Neural cell (in vitro differentiated cells): Measurements from ENCODE around the gene MUC3A.

Experiments
- EZH2 ChIP-seq: fragments of 200-600, 300-800 bp; shearing (Covaris generic), sonication (generic); IDR thresholded peaks from 2 replicates; pipeline ENCODE4 v1.6.1; 2014; ENCODE audit warnings: antibody characterized with exemption, low read length, borderline replicate concordance, mild to moderate bottlenecking; ENCODE audit not compliant: insufficient read depth, poor library complexity, severe bottlenecking
- MXI1 ChIP-seq: fragments of 450-650 bp; conservative IDR thresholded peaks from 2 replicates; pipeline ENCODE4 v1.6.1; 2014; ENCODE audit warnings: antibody characterized with exemption, mild to moderate bottlenecking; ENCODE audit not compliant: poor library complexity, severe bottlenecking
- POLR2AphosphoS5 ChIP-seq: IDR thresholded peaks from 2 replicates; pipeline ENCODE4 v1.6.1; 2012
- RAD21 ChIP-seq: fragments of 450-650 bp; conservative IDR thresholded peaks from 2 replicates; pipeline ENCODE4 v1.6.1; 2014; ENCODE audit warnings: antibody characterized with exemption, mild to moderate bottlenecking, moderate library complexity
- SMC3 ChIP-seq: fragments of 450-650 bp; conservative IDR thresholded peaks from 2 replicates; pipeline ENCODE4 v1.6.1; 2014; ENCODE audit warnings: antibody characterized with exemption, mild to moderate bottlenecking, moderate library complexity; ENCODE audit not compliant: poor library complexity
- TAF1 ChIP-seq: IDR thresholded peaks from 2 replicates; pipeline ENCODE4 v1.6.1; 2012; ENCODE audit warnings: low read depth
- TF ChIP-seq, protein P1 (sequence below): fragments of 450-650 bp; IDR thresholded peaks from 2 replicates; pipeline ENCODE4 v1.5.1; 2014; ENCODE audit warnings: antibody characterized with exemption, mild to moderate bottlenecking, moderate library complexity; ENCODE audit not compliant: poor library complexity, severe bottlenecking

DNA sequence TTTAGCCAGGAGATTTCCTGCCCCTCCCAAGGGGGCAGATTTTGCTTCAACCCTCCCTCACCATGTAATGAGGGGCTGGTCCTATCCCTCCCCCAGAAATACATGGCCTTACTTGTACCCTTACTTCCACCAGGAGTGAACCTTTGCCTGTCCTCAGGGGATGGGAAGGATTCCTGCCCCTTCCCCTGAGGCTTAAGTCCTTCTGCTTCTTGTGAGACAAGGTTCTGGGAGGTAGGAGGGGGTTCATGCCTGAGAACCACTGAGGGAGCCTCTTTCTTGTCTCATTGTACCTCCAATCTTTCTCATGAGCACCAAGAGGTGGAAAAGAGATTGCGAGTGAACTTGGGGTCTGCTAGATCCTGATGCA lies 19.5 kb upstream of the MUC3A start:
- no peak for TF ChIP-seq TAF1
- TF ChIP-seq, protein P1, sequence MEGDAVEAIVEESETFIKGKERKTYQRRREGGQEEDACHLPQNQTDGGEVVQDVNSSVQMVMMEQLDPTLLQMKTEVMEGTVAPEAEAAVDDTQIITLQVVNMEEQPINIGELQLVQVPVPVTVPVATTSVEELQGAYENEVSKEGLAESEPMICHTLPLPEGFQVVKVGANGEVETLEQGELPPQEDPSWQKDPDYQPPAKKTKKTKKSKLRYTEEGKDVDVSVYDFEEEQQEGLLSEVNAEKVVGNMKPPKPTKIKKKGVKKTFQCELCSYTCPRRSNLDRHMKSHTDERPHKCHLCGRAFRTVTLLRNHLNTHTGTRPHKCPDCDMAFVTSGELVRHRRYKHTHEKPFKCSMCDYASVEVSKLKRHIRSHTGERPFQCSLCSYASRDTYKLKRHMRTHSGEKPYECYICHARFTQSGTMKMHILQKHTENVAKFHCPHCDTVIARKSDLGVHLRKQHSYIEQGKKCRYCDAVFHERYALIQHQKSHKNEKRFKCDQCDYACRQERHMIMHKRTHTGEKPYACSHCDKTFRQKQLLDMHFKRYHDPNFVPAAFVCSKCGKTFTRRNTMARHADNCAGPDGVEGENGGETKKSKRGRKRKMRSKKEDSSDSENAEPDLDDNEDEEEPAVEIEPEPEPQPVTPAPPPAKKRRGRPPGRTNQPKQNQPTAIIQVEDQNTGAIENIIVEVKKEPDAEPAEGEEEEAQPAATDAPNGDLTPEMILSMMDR: no peak
- no peak for TF ChIP-seq EZH2
- no peak for TF ChIP-seq RAD21
- no peak for TF ChIP-seq POLR2AphosphoS5
- TF ChIP-seq SMC3: no peak
- TF ChIP-seq MXI1: no peak
